Testis (tissue), 2 donors: ENCODE measurements around the gene CERS4.
"Not testable (repeated sequence)": the region's sequence is repeated elsewhere in the genome, so short reads cannot be mapped to it uniquely, and the experiment has no call there.

Experiments
- POLR2A ChIP-seq: fragments of 450-650 bp; IDR thresholded peaks from one replicate; pipeline ENCODE4 v1.6.1; 2017; ENCODE audit warnings: antibody characterized with exemption, mild to moderate bottlenecking, moderate library complexity
- TF ChIP-seq, protein P1 (sequence below), 3 experiments: fragments of 450-650 bp in 2 of 3; fragments of 200-600 bp in 1 of 3; sonication (generic) in 1 of 3; IDR thresholded peaks; one replicate each; pipeline ENCODE4 v1.5.1; 2016 to 2019; ENCODE audit warnings: antibody characterized with exemption in 3 of 3, mild to moderate bottlenecking in 2 of 3, moderate library complexity in 1 of 3

GRCh38 chr19:8218127-8218526, 9.0 kb downstream of the CERS4 start:
- not testable (repeated sequence) for TF ChIP-seq POLR2A
- TF ChIP-seq, protein P1, sequence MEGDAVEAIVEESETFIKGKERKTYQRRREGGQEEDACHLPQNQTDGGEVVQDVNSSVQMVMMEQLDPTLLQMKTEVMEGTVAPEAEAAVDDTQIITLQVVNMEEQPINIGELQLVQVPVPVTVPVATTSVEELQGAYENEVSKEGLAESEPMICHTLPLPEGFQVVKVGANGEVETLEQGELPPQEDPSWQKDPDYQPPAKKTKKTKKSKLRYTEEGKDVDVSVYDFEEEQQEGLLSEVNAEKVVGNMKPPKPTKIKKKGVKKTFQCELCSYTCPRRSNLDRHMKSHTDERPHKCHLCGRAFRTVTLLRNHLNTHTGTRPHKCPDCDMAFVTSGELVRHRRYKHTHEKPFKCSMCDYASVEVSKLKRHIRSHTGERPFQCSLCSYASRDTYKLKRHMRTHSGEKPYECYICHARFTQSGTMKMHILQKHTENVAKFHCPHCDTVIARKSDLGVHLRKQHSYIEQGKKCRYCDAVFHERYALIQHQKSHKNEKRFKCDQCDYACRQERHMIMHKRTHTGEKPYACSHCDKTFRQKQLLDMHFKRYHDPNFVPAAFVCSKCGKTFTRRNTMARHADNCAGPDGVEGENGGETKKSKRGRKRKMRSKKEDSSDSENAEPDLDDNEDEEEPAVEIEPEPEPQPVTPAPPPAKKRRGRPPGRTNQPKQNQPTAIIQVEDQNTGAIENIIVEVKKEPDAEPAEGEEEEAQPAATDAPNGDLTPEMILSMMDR (IDR thresholded peaks at IDR 0.05) = not testable (repeated sequence)
